AG09309 (cell line): Measurements from ENCODE around the gene RNF145.

Experiments
- DNase-seq: peaks from one replicate; pipeline ENCODE4 v3.0.0-alpha.2; 2010; ENCODE audit warnings: low read depth
- H3K4me3 ChIP-seq: 2 replicates; pipeline ENCODE4 v1.5.1; 2011; ENCODE audit warnings: mild to moderate bottlenecking, low read depth, low read length, moderate library complexity; ENCODE audit not compliant: control insufficient read depth
- CTCF ChIP-seq: IDR thresholded peaks from 2 replicates; pipeline ENCODE4 v1.5.1; 2011; ENCODE audit warnings: mild to moderate bottlenecking, low read depth, low read length, inconsistent platforms; ENCODE audit not compliant: insufficient read depth, control insufficient read depth; ENCODE audit errors: missing control alignments

The RNF145 gene

GRCh38 chr5:159212657-159213462, 3.5 kb upstream of the RNF145 start:
- no peak for TF ChIP-seq CTCF
- H3K4me3 ChIP-seq = no peak overlapping the region
- no peak for DNase-seq

- DNase-seq = no peak
- no peak for TF ChIP-seq CTCF
- H3K4me3 ChIP-seq = no peak overlapping the region
Observed at GRCh38 chr5:159211729-159212174, 2.4 kb upstream of the RNF145 start.

GRCh38 chr5:159210846-159211245, 1.5 kb upstream of the RNF145 start:
- no peak for TF ChIP-seq CTCF
- H3K4me3 ChIP-seq = no peak overlapping the region
- DNase-seq = no peak

- no peak for TF ChIP-seq CTCF
- no peak for DNase-seq
- H3K4me3 ChIP-seq = no peak overlapping the region
Observed at GRCh38 chr5:159210210-159210661, 883 bp upstream of the RNF145 start.

GRCh38 chr5:159208514-159209437, 577 bp downstream of the RNF145 start:
- DNase-seq = no peak
- TF ChIP-seq CTCF = no peak
- peak overlapping the region; percentile 68 for H3K4me3 ChIP-seq

GRCh38 chr5:159207686-159208513, 1.5 kb downstream of the RNF145 start:
- H3K4me3 ChIP-seq = peak overlapping the region; percentile 68
- TF ChIP-seq CTCF = no peak
- peak; percentile 31 for DNase-seq
